Islet precursor cell (in vitro differentiated cells): ENCODE data around the gene TTC12.

Experiments
- DNase-seq: peaks from one replicate; pipeline ENCODE4 v3.0.0-alpha.2; 2018

TTC12 gene, protein sequence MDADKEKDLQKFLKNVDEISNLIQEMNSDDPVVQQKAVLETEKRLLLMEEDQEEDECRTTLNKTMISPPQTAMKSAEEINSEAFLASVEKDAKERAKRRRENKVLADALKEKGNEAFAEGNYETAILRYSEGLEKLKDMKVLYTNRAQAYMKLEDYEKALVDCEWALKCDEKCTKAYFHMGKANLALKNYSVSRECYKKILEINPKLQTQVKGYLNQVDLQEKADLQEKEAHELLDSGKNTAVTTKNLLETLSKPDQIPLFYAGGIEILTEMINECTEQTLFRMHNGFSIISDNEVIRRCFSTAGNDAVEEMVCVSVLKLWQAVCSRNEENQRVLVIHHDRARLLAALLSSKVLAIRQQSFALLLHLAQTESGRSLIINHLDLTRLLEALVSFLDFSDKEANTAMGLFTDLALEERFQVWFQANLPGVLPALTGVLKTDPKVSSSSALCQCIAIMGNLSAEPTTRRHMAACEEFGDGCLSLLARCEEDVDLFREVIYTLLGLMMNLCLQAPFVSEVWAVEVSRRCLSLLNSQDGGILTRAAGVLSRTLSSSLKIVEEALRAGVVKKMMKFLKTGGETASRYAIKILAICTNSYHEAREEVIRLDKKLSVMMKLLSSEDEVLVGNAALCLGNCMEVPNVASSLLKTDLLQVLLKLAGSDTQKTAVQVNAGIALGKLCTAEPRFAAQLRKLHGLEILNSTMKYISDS

GRCh38 chr11:113314389-113315301 is at the start of gene TTC12:
Gene TTC12, plus strand, starts transcription at chr11:113314583. Its CDS starts 1,675 bp downstream, at chr11:113316258.
- peak; percentile 98 for DNase-seq

DNA sequence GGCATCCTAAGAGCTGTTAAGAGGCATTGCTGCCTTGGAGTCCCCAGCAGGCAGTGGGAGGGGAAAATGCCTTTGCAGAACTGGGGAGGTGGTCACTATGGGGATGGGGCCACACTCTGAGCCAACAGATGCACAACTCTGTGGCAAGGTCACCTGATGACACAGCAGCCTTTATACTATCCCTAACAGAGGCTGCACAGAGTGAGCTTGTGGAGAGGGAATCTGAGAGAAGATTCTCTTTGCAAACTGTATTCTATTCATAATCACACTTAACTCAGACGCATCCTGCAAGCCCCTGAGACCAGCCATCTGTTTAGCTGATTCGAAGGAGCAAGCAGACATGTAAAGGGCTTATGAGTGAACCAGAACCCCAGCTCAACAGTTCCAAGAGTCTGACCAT is 49.0 kb upstream of the TTC12 start:
- no peak for DNase-seq

GRCh38 chr11:113267493-113267892 is 46.9 kb upstream of the TTC12 start:
- no peak for DNase-seq

- DNase-seq: no peak
Observed at GRCh38 chr11:113269096-113269495, 45.3 kb upstream of the TTC12 start.

DNA sequence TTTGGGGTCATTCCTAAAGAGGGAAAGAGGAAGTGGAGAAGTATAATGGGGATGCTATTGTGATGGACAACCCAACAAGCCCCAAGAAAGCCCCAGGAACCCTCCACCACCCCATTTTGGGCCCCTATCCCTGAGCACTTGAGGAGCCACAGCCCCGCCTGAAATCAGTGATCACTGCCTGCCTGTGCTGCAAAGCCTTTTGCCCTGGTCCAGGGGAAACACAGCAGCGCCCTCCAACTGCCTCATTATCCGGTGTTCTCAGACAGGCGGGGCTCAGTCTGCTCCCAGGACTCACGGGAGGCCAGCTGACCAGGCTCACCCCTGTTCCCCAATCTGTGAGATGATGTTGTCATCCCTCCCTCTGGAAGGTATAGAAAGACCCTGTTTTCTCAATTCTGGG is 44.7 kb upstream of the TTC12 start:
- DNase-seq: no peak

GRCh38 chr11:113270080-113270479 is 44.3 kb upstream of the TTC12 start:
- no peak for DNase-seq

GRCh38 chr11:113271551-113272245 is 42.7 kb upstream of the TTC12 start:
- DNase-seq: no peak

GRCh38 chr11:113272281-113272680 is 42.1 kb upstream of the TTC12 start:
- DNase-seq: no peak

GRCh38 chr11:113272927-113273615 is 41.3 kb upstream of the TTC12 start:
- DNase-seq: no peak

DNA sequence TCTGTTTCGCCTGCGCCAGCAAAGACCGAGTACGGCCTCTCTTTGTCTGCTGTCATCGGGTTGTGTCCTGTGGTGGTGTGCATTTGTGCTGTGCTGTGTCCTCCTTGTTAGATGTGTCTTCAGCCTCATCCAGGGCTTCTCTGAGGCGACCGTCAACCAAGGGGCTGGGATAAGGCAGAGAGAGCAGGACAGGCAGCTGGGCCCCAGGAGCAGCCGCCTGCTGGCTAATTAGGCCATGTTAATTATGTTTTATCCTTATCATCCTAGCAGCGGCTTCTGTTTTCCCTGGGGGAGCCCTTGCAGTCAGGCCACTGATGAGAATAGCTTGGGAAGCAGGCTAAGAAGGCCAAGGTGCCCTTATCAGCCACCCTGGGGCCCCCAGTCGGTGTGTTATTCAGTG is 40.7 kb upstream of the TTC12 start:
- DNase-seq: no peak

- peak; percentile 77 for DNase-seq
Observed at GRCh38 chr11:113274713-113275582, 39.4 kb upstream of the TTC12 start.

GRCh38 chr11:113275602-113276001 is 38.8 kb upstream of the TTC12 start:
- DNase-seq: no peak

- DNase-seq: no peak
Observed at GRCh38 chr11:113276466-113276865, 37.9 kb upstream of the TTC12 start.

- no peak for DNase-seq
Observed at GRCh38 chr11:113277907-113278306, 36.5 kb upstream of the TTC12 start.

DNA sequence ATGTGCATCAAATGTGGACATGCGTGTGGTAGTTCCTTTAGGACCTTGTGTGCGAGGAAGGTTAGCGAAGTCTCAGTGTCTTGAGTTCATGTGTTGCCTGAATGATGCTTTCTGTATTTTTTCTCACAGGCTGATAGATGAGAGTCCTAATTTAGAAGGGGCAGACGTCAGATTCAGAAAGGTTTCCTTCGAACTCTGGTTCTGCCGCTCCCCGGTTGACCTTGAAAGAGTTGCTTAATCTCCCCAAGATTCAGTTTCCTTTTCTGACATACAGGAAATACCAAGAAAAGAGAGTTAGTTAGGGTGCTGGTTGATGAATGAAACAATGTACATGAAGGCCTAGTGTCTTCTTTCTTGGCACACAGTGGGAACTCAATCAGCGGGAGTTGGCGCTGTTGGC is 35.9 kb upstream of the TTC12 start:
- no peak for DNase-seq

- DNase-seq: no peak
Observed at GRCh38 chr11:113278925-113279324, 35.5 kb upstream of the TTC12 start.

GRCh38 chr11:113279591-113279990 is 34.8 kb upstream of the TTC12 start:
- DNase-seq: peak; percentile 32

- DNase-seq: peak; percentile 21
Observed at GRCh38 chr11:113281052-113281725, 33.2 kb upstream of the TTC12 start.

- DNase-seq: peak; percentile 11
Observed at GRCh38 chr11:113282898-113283437, 31.4 kb upstream of the TTC12 start.

GRCh38 chr11:113283881-113284280 is 30.5 kb upstream of the TTC12 start:
- DNase-seq: no peak
